CD14-positive monocyte (primary cell): ENCODE results near the gene TMCC1. TPM values are rescaled to one million over a fixed set of nuclear protein-coding genes. Genes with fewer than 3 reads are reported as not detected.

ENCODE experiments used
- DNase-seq, 3 donors: peaks; one replicate each; pipeline ENCODE4 v3.0.0-alpha.2; 2011 to 2022
- H2AFZ ChIP-seq: 2 replicates; pipeline ENCODE4 v1.6.0; 2012; ENCODE audit warnings: mild to moderate bottlenecking, low read depth, low read length, inconsistent platforms; ENCODE audit not compliant: insufficient read depth, poor library complexity, severe bottlenecking
- H3K27ac ChIP-seq, 2 donors: 1 replicate in 1 of 2; 2 replicates in 1 of 2; pipeline ENCODE4 v1.5.1; 2012 to 2013; ENCODE audit warnings: low read length in 2 of 2, control low read depth in 1 of 2, inconsistent platforms in 1 of 2, low read depth in 1 of 2, mild to moderate bottlenecking in 1 of 2
- H3K27me3 ChIP-seq, 2 donors: one replicate each; pipeline versions ENCODE4 v1.6.0 to v1.6.1; 2011 to 2013; ENCODE audit warnings: low read length in 2 of 2; ENCODE audit not compliant: control insufficient read depth in 2 of 2, insufficient read depth in 2 of 2
- H3K36me3 ChIP-seq, 2 donors: replicated peaks in 1 of 2; 1 replicate in 1 of 2; 2 replicates in 1 of 2; pipeline versions ENCODE4 v1.5.1 to v1.6.1; 2012 to 2013; ENCODE audit warnings: low read length in 2 of 2, control low read depth in 1 of 2, inconsistent platforms in 1 of 2, mild to moderate bottlenecking in 1 of 2; ENCODE audit not compliant: insufficient read depth in 2 of 2, control insufficient read depth in 1 of 2
- H3K4me1 ChIP-seq, 2 donors: 1 replicate in 1 of 2; 2 replicates in 1 of 2; pipeline versions ENCODE4 v1.5.1 to v1.6.1; 2012 to 2013; ENCODE audit warnings: low read length in 2 of 2, control low read depth in 1 of 2, inconsistent platforms in 1 of 2, mild to moderate bottlenecking in 1 of 2, moderate library complexity in 1 of 2; ENCODE audit not compliant: insufficient read depth in 2 of 2, control insufficient read depth in 1 of 2
- H3K4me2 ChIP-seq: replicated peaks from 2 replicates; pipeline ENCODE3; 2012; ENCODE audit warnings: low read length, moderate library complexity, mild to moderate bottlenecking; ENCODE audit not compliant: poor library complexity, severe bottlenecking; ENCODE audit errors: extremely low read depth
- H3K4me3 ChIP-seq, 3 experiments: fragments of 200-600 bp in 1 of 3; sonication (generic) in 1 of 3; replicated peaks in 1 of 3; 1 replicate in 2 of 3; 2 replicates in 1 of 3; pipeline ENCODE4 v1.5.1; 2011 to 2013; ENCODE audit warnings: low read length in 3 of 3, mild to moderate bottlenecking in 3 of 3, control low read depth in 2 of 3, low read depth in 2 of 3, inconsistent platforms in 1 of 3, moderate library complexity in 1 of 3
- H3K79me2 ChIP-seq: 2 replicates; pipeline ENCODE4 v1.6.0; 2012; ENCODE audit warnings: mild to moderate bottlenecking, control low read depth, inconsistent platforms, low read length, moderate library complexity; ENCODE audit not compliant: insufficient read depth
- H3K9ac ChIP-seq: 2 replicates; pipeline ENCODE4 v1.6.0; 2017; ENCODE audit warnings: low read length, mild to moderate bottlenecking; ENCODE audit not compliant: insufficient read depth, poor library complexity, severe bottlenecking
- H3K9me3 ChIP-seq, 2 donors: replicated peaks in 1 of 2; 1 replicate in 1 of 2; 2 replicates in 1 of 2; pipeline versions ENCODE4 v1.5.1 to v1.6.1; 2012 to 2013; ENCODE audit warnings: low read length in 2 of 2, control low read depth in 1 of 2; ENCODE audit not compliant: control insufficient read depth in 1 of 2, insufficient read depth in 1 of 2
- H4K20me1 ChIP-seq: 2 replicates; pipeline ENCODE4 v1.6.0; 2012; ENCODE audit warnings: mild to moderate bottlenecking, low read length, control low read depth, moderate library complexity; ENCODE audit not compliant: insufficient read depth
- H3K27ac Mint-ChIP-seq, 7 donors: one replicate each; pipeline ENCODE4 v1.8.0; 2020; ENCODE audit warnings: mild to moderate bottlenecking in 7 of 7, mixed read lengths in 7 of 7, moderate library complexity in 6 of 7, inconsistent platforms in 2 of 7
- H3K27me3 Mint-ChIP-seq, 3 donors: one replicate each; pipeline ENCODE4 v1.8.0; 2021 to 2022; ENCODE audit warnings: low read depth in 3 of 3, mild to moderate bottlenecking in 3 of 3, mixed read lengths in 3 of 3, moderate library complexity in 3 of 3, inconsistent platforms in 1 of 3
- H3K36me3 Mint-ChIP-seq, 2 donors: one replicate each; pipeline ENCODE4 v1.8.0; 2020; ENCODE audit warnings: mixed read lengths in 2 of 2, inconsistent platforms in 1 of 2, mild to moderate bottlenecking in 1 of 2
- H3K4me1 Mint-ChIP-seq: one replicate; pipeline ENCODE4 v1.8.0; 2020; ENCODE audit warnings: mild to moderate bottlenecking, mixed read lengths
- H3K4me3 Mint-ChIP-seq, 2 donors: one replicate each; pipeline ENCODE4 v1.8.0; 2020; ENCODE audit warnings: mild to moderate bottlenecking in 2 of 2, mixed read lengths in 2 of 2, moderate library complexity in 1 of 2
- H3K9me3 Mint-ChIP-seq, 7 donors: one replicate each; pipeline ENCODE4 v1.8.0; 2020 to 2022; ENCODE audit warnings: mixed read lengths in 7 of 7, mild to moderate bottlenecking in 6 of 7, moderate library complexity in 6 of 7, inconsistent platforms in 2 of 7
- CTCF ChIP-seq: fragments of 200-600 bp; IDR thresholded peaks from one replicate; pipeline ENCODE4 v1.8.0; 2022; ENCODE audit warnings: antibody characterized with exemption, mild to moderate bottlenecking
- WGBS: methylation state at CpG from one replicate; pipeline ENCODE4 v1.1.5; 2013; ENCODE audit warnings: missing lambda C conversion rate; ENCODE audit not compliant: insufficient coverage; 5-methylcytosine and 5-hydroxymethylcytosine counted together
- intact Hi-C, 2 donors: fragments of 100-400 bp; cut with micrococcal nuclease; formaldehyde crosslinking; loops; one replicate each; pipeline versions ENCODE4 v1.15.0 to v1.15.1; 2023
- polyA plus RNA-seq, 3 donors: library from polyadenylated mRNA; depleted of rRNA in 1 of 3; unstranded in 2 of 3; stranded (reverse) in 1 of 3; fragments of 300-500 nt in 2 of 3; fragments of >200 nt in 1 of 3; fragmentation: Illumina TruSeq in 2 of 3; gene quantifications; 1 replicate in 2 of 3; 2 replicates in 1 of 3; pipeline ENCODE4 v1.2.3, GENCODE V29; 2012 to 2021

The TMCC1 gene
- polyA plus RNA-seq, 3 donors: 5.0 to 10.2 (median 5.0) TPM

GRCh38 chr3:129919806-129920205 lies 26.3 kb upstream of the TMCC1 start:
- H3K4me1 Mint-ChIP-seq: peaks cover 16% of the 10 kb centered on the region
- intact Hi-C loops: no loop called here
- H3K4me3 Mint-ChIP-seq: no peak overlapping the region
- peaks cover 0 to 10% (median 2%) of the 10 kb centered on the region in 3 donors for H3K27me3 Mint-ChIP-seq
- H3K9ac ChIP-seq: no peak overlapping the region
- WGBS: no CpG with 5 or more reads among the region's 1 CpG
- no peak overlapping the region for H3K27ac Mint-ChIP-seq
- DNase-seq: no peak
- no peaks in the 10 kb centered on the region for H3K27me3 ChIP-seq
- H3K36me3 Mint-ChIP-seq: peaks cover 0 to 14% of the 10 kb centered on the region in 2 donors
- H3K9me3 ChIP-seq: peaks cover 55% of the 10 kb centered on the region in 2 donors
- no peak overlapping the region for H3K27ac ChIP-seq
- H4K20me1 ChIP-seq: no peaks in the 10 kb centered on the region
- H3K4me2 ChIP-seq: no peak overlapping the region
- H3K9me3 Mint-ChIP-seq: peaks cover 45 to 62% (median 58%) of the 10 kb centered on the region in 7 donors
- peaks cover 13 to 17% of the 10 kb centered on the region in 2 donors for H3K4me1 ChIP-seq
- TF ChIP-seq CTCF: no peak
- no peaks in the 10 kb centered on the region for H3K36me3 ChIP-seq
- H3K4me3 ChIP-seq: no peak overlapping the region
- H2AFZ ChIP-seq: no peak overlapping the region
- no peaks in the 10 kb centered on the region for H3K79me2 ChIP-seq

- Histone ChIP-seq H3K9ac (no peak overlapping the region), H3K36me3 (no peaks in the 10 kb centered on the region), H4K20me1 (no peaks in the 10 kb centered on the region), H3K4me3 (no peak overlapping the region), H3K4me1 (peaks cover 13 to 17% of the 10 kb centered on the region in 2 donors), H2AFZ (no peak overlapping the region), H3K4me2 (no peak overlapping the region), H3K27ac (no peak overlapping the region), H3K79me2 (no peaks in the 10 kb centered on the region), H3K9me3 (peaks cover 55 to 57% of the 10 kb centered on the region in 2 donors), H3K27me3 (no peaks in the 10 kb centered on the region)
- DNase-seq: no peak
- Mint-ChIP-seq H3K27ac (no peak overlapping the region), H3K27me3 (peaks cover 0 to 10% (median 2%) of the 10 kb centered on the region in 3 donors), H3K4me1 (peaks cover 16% of the 10 kb centered on the region), H3K36me3 (peaks cover 0 to 14% of the 10 kb centered on the region in 2 donors), H3K4me3 (no peak overlapping the region), H3K9me3 (peaks cover 49 to 67% (median 60%) of the 10 kb centered on the region in 7 donors)
- 100% methylated on average over 1 of the region's 3 CpGs for WGBS
- TF ChIP-seq CTCF: no peak
- intact Hi-C loops: no loop called here
These were observed 25.8 kb upstream of the TMCC1 start for GRCh38 chr3:129919357-129919756.
